DMS 273 (cell line): ENCODE measurements around the gene BMERB1.

Experiments used
- DNase-seq: peaks from one replicate; lab custom pipeline; 2025; ENCODE audit not compliant: unreplicated experiment; lab: John Stamatoyannopoulos, UW

Gene BMERB1

GRCh38 chr16:15493466-15494180 is 59.2 kb downstream of the BMERB1 start:
- peak; percentile 78 for DNase-seq

DNA sequence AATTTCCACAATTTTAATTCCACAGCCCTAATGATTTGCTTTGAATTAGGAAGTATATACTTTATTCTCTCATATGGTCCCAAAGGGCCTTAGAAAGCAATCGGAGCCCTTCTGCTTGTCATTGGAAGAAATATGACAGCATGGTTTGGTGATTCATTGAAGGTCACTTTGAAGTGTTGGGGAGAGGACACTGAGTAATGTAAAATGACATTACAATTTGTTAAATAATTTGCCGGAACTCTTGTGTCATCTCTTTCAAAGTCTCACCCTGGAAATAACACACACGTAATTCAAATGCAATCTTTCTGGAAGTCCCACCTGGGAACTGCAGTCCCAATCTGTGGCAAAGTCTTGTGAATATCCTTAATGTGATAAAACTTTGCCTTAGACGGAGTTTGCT is 59.8 kb downstream of the BMERB1 start:
- DNase-seq, result no peak

- no peak for DNase-seq
Measured at GRCh38 chr16:15495898-15496297, 61.5 kb downstream of the BMERB1 start.

DNA sequence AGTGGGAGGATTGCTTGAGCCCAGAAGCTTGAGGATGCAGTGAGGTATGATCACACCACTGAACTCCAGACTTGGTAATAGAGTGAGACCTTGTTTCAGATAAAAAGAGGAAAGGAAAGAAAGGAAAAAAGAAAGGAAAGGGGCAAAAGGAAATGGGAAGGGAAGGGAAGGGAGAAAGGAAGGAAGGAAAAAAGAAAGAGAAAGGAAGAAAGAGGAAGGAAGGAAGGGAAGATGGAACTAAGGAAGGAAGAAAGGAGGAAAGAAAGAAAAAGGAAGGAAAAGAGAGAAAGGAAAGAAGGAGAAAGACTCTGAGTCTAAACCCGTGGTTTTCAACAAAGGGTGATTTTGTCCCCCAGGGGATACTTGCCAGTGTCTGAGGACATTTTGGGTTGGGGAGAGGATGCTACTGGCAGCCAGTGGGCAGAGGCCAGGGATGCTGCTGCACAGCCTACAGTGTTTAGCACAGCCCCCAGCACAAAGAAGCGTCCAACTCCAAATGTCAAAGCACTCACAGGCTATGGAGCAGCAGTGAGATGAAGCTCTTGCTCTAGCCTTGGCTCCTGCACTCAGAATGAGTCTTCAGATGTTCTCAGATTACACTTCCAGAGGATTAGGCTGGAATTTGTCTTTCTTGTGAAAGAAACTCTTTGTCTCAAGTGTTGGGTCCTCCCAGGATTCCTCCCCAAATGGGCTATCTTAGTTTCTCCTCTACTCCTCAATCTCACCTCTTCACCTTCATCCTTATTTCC is 64.2 kb downstream of the BMERB1 start:
- peak; percentile 19 for DNase-seq

DNA sequence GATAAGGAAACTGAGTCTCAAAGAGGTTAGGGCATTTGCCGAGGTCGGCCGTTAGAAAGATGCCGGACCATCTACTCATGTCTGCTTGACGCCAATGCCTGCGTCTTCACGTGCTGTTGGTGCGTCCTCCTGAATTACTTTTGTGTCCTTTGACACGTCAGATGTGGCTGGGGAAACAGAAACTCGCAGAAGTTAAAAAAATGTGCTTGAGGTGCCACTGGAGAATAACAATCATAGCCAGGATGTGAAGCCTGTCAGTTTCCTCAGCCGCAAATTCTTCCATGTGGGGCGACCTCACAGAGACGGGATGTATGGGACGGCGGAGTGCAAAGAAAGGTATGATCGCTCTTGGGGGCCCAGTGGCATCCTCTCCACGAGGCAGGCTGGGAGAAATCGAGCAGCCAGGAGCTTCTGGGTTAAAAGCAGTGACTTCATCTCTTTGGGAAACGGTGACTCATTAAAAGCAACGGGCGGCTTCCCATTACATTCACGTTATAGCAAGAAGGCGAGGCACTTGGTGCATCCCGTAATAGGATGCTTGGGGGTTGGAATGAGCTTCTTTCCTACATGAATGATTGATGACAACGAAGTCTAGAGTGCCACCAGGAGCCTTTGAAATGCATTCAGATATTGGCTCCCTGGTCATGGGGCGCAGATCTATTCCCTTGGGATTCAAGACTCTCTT is 67.8 kb downstream of the BMERB1 start:
- DNase-seq, result peak; percentile 78

DNA sequence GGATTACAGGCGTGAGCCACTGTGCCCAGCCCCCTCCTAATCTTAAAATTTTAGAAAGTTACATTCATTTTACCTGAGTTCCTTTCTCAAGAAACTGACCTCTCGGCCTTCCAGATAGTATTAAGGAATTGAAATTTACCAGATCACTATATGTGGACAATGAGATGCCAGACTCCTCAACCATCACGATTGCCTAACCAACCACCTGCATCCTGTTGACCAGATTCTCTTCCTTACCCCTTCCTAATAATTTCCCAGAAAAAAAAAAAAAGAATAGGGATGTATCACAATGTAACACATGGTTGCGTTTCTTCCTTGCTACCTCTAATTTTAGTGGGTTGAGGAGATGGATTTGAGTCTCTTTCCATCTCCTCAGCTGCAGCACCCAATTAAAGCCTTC is 72.1 kb downstream of the BMERB1 start:
- no peak for DNase-seq

DNA sequence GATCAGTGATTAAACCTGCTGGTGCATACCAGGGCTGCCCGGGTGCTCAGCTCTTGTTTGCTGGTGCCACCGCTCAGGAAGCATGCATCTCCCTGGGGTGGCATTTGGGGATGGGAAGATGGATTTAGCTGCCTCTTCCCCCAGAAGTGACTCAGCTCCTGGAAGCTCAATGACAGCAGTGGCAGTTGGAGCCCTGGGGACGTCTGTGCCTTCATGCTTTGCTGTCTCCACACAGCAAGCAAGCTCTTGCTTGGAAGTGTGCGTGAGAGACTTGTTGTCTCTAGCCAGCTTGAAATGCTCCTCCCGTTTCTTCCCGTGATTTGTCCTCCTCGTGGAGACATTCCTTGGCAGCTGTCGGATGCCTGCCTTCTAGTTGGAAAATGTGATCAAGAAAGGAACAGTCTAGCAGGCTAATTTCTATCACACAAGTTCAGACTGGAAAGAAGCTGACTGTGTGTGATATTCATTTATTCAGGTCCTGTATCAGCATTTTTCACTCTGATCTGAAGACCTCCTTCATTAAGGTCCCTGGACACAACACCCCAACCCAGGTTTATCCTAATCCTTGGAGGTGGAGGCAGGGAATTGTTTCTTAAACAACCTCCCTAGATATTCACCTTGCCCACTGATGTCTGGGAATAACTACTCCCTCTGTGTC is 73.0 kb downstream of the BMERB1 start:
- DNase-seq, result no peak

GRCh38 chr16:15507959-15508627 is 73.7 kb downstream of the BMERB1 start:
- DNase-seq, result no peak

DNA sequence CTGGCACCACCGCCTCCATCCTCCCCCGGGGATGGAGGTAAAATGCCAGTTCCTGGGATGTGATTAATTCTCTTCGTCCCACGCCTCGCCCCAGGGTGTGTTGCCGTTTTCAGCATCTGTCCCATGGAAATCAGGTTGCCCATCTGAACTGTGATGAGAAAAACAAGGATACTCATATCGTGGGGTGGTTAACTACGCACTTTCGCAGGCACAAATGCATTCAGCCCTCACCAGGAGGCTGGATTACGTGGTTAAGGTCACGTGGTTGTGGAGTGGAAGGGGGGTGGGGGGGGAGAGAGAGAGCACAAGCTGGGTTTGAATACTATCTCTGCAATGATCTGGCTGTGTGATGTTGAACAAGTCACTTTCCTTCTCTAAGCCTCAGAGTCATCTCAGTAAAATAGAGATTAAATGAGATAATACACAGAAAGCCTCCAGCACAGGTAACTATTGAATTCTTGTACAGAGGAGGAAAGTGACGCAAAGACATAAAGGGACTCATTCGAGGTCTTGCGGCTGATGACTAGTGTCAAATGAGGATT is 74.7 kb downstream of the BMERB1 start:
- no peak for DNase-seq

GRCh38 chr16:15509593-15510535 is 75.5 kb downstream of the BMERB1 start:
- DNase-seq, result peak; percentile 35

DNA sequence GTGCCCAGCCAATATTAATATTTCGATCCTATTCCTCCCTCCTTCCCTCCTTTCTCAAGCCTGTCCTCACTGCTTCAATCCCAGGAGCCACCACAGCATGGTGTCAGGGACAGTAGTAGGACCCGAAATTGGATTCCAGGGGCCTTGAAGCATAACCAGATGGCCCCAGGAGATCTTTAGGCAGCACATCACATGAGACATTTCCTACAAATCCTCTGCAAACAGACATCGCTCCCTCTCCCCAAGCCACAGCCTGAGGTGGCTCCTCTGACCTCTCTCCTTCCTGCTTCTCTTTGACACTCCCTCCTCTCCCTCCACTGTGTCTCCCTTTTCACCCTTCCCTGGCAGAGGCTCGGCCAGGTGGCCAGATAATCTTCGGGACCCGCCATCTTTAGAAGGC is 76.6 kb downstream of the BMERB1 start:
- no peak for DNase-seq

GRCh38 chr16:15511759-15512487 is 77.5 kb downstream of the BMERB1 start:
- no peak for DNase-seq

DNA sequence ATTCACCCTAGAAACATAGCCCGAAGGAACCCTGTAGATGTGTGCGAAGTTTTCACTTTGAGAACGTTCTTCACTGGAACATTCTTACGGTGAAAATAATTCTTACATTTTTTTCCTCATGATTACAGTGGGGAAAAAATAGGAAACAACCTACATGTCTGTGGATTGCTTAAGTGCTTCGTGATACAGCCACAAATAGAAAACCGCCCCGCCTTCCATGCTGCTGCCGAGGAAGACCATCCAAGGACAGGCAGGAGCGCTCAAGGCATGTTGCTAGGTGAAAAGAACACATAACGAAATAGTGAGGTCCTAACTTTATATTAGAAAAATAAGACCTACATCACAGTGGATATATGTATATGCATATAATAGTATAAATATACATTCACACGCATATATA is 78.8 kb downstream of the BMERB1 start:
- no peak for DNase-seq

DNA sequence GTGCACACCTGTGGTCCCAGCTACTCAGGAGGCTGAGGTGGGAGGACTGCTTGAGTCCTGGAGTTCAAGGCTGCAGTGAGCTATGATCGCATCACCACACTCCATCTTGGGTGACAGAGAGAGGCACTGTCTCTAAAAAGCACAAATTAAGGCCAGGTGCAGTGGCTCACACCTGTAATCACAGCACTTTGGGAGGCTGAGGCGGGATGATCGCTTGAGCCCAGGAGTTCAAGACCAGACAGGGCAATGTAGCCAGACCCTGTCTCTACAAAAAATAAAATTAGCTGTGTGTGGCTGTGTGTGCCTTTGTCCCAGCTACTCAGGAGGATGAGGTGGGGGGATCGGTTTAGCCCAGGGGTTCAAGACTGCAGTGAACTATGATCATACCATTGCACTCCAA is 81.6 kb downstream of the BMERB1 start:
- DNase-seq, result no peak

DNA sequence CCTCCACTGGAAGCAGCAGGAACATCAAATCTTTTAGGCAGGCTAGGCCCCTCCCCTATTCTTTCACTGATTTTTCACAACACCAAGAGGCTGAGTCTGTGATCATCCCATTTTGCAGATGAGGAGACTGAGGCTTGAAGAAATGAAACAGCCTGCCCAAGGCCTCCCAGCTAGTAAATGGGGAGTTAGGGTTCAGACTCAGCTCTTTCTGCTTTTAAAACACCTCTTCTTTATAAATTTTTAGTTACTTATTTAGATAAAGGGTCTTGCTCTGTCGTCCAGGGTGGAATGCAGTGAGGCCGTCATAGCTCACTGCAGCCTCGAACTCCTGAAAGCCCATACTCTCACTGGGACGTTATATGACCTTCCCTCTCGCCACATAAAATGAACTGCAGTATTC is 82.2 kb downstream of the BMERB1 start:
- no peak for DNase-seq

DNA sequence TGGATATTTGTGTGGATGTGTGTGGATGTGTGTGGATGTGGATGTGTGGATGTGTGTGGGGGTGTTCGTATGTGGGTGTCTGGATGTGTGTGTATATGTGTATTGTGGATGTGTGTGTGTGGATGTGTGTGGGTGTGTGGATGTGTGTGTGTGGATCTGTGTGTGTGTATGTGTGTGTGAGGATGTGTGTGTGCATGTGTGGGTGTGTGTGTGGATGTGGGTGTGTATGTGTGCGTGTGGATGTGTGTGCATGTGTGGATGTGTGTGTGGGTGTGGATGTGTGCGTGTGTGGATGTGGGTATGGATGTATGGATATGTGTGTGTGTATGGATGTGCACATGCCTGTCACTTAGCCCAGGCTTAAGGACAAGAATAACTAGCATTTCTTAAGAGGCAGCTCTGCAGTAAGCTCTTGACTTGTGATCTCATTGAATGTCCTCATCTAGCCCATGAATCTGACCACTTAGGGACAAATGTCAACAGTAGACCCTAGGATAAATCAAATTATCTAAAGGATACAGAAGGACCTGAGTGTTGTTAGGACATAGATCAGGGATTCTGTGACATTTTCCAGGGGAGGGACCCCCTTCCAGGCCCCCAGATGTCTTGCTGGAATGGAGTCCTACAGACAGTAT is 83.5 kb downstream of the BMERB1 start:
- no peak for DNase-seq

GRCh38 chr16:15518381-15519351 is 84.3 kb downstream of the BMERB1 start:
- no peak for DNase-seq
